HL-60/S4 treated with phorbol 12-myristate 13-acetate at 8.2 ng/mL for 4 days and 3 days (cell line): Measurements from ENCODE around the gene EGFL8.

Experiments used
- in situ Hi-C: fragments of 300-500 bp; cut with MboI; formaldehyde crosslinking; loops from 2 replicates; pipeline ENCODE4 v1.15.0; 2022; ENCODE audit warnings: low sequenced_read_pairs

The EGFL8 gene

DNA sequence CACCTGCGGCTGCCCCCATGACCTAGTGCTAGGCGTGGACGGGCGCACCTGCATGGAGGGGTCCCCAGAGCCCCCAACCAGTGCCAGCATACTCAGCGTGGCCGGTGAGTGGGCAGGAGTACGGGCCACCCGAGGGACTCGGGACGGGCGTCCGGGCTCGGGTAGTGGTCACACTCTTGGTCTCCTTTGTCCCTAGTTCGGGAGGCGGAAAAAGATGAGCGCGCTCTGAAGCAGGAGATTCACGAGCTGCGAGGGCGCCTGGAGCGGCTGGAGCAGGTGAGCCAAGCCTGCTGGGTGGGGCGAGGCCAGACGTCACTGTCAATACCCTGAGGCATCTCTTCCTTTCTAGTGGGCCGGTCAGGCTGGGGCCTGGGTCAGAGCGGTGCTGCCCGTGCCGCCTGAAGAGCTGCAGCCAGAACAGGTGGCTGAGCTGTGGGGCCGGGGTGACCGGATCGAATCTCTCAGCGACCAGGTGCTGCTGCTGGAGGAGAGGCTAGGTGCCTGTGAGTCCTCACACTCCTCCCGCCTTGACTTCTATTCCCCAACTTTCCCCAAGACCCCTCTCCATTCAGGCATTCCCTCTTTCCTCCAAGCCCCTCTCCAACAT, 2.9 kb downstream of the EGFL8 start:
- in situ Hi-C loops: no loop called here

- in situ Hi-C loops: no loop called here
Measured at GRCh38 chr6:32167761-32168262, 3.4 kb downstream of the EGFL8 start.

- in situ Hi-C loops: no loop called here
Measured at GRCh38 chr6:32168350-32168749, 4.0 kb downstream of the EGFL8 start.

DNA sequence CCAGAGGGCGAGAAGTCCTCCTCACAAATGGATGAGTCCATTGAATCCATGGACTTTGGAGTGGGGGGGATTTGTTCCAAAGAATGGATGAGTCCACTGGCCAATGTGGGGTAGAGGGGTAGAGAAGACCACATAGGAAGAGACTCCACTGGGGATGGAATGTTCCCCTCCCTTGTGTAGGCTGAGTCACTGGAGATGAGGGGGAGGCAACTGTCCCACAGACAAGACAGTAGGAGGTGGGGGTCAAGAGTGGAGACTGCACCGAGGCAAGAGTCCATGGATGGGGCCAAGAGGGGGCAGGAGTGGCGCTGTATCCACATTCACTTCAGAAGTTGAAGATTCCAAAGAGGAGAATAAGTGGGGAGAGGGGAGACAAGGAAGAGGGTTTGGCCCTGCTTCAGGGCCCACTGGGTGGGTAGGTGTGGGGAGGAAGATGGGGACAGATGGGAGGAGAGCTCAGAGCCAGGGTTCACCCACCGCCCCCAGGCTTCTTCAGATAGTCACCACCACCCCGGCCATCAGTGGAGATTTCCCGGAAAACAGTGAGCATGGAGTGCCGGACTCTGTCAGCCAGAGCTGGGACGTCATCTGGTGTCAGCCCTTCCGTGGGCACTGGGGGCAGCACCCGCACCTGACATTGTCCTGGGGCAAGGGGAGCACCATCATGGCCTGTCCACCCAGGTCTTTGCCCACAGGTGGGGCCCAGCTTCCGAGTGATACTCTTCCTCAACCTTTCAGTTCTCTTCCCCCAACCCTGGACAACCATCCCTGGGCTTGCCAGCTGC, 4.6 kb downstream of the EGFL8 start:
- in situ Hi-C loops: no loop called here

DNA sequence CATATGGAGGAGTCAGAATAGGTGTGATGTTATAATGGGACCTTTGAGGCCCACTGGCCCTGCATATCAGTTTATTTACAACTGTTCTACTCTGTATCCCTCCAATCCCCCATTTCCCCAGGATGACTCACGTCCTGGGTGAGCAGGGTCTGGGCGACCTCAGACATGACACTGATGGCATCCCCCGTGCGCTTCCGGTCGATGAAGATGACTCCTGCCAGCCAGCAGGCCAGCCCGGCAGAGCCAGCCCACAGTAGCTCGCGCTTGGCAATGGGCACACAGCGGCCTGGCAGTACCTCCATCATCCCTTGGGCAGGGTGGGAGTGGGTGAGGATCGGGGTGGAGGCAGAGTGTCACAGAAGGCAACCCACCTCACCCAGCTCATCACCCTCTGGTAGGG, 5.9 kb downstream of the EGFL8 start:
- in situ Hi-C loops: no loop called here

- in situ Hi-C loops: no loop called here
Measured at GRCh38 chr6:32171234-32171633, 6.8 kb downstream of the EGFL8 start.

GRCh38 chr6:32173051-32173727, 8.8 kb downstream of the EGFL8 start:
- in situ Hi-C loops: no loop called here

GRCh38 chr6:32174416-32174815, 10.0 kb downstream of the EGFL8 start:
- in situ Hi-C loops: no loop called here

DNA sequence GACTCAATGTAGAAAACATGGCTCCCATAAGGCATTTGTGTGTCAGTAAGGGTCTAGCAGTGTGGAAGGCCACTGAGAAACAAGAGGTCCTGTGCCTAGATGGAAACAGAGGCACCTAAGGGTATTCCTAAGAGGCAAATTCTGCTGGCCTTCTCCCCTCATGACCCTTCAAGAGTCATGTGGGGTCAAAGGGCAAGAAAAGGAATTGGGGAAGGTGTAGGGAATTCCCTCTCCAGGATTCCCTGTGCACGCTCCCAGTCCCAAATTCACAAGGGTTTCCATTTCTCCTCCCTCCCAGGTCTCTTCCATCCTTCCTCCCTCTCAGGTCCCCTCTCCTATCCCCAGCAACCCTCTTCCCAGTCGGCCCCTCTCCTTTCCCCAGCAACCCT, 10.9 kb downstream of the EGFL8 start:
- in situ Hi-C loops: no loop called here

GRCh38 chr6:32175711-32176475, 11.5 kb downstream of the EGFL8 start, which contains the start of gene AGPAT1:
AGPAT1 (minus strand) TSS chr6:32176084; CDS start chr6:32171496, 4,588 bp downstream.
- in situ Hi-C loops: no loop called here

- in situ Hi-C loops: no loop called here
Measured at GRCh38 chr6:32176476-32177182, 12.2 kb downstream of the EGFL8 start.

GRCh38 chr6:32177183-32177787, 12.9 kb downstream of the EGFL8 start:
- in situ Hi-C loops: no loop called here

DNA sequence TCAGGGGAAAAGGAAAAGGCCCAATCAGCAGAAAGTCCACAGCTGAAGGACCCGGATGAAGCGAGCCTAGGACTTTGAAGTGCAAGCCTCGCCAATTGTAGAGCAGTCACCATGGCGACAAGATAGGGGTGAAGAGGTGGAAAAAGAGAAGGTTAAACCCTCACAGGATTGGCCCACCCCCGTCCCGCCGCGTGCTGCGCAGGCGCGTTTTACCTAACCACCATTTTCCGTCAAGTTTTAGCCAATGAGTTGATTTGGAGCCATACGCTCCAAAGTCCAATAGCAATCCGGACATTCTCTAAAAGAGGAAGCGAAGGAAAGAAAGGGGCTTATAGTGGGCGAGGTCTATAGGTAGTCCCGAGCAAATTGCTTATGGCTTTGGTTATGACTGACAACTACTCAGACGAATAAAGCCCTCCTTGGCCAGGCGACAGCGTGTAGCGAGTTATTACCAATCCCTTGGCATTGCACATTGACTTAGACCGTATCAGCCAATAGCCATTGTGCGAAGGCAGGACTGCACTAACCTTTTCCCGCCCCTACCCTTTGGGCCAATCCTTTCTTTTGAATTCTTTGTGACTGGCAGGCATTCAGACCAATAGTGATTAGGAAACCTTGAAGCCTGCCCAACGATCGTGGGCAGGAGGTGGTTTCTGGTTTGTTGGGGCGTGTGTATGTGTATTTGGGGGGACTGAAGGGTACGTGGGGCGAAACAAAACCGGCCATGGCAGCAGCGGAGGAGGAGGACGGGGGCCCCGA, 13.6 kb downstream of the EGFL8 start, which contains the start of gene RNF5:
RNF5 (plus strand) TSS at position 618 of the 759 bp plus-strand sequence; CDS start at position 725, 107 bp downstream.
- in situ Hi-C loops: no loop called here

DNA sequence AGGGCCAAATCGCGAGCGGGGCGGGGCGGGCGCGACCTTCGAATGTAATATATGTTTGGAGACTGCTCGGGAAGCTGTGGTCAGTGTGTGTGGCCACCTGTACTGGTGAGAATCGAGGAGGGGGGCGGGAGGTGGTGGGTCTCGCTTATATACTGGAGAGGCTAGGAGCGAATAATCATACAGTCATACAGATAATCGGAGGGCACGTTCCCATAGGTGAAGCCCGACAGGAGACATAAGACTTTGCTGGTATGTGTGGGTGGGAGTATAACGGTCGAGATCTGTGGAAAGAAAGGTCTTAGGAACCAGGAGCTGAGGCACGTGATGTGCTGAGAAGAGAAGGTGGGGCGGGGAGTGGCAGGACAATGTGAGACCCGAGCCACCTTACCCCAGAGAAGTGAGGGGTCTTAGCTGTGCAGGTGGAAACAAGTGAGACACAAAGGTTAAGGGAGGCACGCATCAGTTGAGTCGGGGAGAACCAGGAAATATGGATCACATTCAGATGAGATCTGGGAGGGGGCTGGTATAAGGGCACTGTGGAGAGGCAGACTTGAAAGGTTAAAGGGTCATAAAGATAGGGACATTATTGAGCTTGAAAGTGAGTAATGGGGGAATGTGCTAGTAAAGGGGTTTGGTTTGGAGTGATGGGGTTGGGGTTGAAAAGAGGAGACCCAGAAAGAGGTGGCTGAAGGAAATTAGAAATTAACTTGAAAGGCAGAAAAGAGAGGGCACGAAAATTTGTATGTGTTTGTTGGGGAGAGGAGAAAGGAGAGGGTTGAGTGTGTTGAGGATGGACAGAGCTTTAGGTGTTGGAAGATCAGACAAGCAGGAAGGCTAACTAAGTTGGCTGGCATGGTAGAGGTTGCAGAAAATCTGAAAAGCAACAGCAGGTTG, 14.4 kb downstream of the EGFL8 start:
- in situ Hi-C loops: no loop called here

DNA sequence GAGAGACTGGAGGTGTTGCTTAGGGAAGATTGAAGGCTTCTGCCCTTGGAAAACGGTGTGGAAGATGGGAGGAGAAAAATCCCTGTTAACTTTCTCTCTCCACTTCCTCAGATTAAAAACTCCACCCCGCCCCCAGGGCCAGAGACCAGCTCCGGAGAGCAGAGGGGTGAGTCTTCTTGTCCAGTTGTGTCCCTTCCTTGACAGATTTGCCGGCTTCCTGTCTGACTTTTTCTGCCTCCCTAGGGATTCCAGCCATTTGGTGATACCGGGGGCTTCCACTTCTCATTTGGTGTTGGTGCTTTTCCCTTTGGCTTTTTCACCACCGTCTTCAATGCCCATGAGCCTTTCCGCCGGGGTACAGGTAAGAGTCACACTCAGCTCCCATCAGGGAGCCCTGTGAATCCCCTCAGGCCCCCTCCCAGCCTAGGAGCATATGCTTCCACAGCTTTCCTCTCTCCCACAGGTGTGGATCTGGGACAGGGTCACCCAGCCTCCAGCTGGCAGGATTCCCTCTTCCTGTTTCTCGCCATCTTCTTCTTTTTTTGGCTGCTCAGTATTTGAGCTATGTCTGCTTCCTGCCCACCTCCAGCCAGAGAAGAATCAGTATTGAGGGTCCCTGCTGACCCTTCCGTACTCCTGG, 15.5 kb downstream of the EGFL8 start:
- in situ Hi-C loops: no loop called here

- in situ Hi-C loops: no loop called here
Measured at GRCh38 chr6:32181148-32181702, 16.8 kb downstream of the EGFL8 start.

DNA sequence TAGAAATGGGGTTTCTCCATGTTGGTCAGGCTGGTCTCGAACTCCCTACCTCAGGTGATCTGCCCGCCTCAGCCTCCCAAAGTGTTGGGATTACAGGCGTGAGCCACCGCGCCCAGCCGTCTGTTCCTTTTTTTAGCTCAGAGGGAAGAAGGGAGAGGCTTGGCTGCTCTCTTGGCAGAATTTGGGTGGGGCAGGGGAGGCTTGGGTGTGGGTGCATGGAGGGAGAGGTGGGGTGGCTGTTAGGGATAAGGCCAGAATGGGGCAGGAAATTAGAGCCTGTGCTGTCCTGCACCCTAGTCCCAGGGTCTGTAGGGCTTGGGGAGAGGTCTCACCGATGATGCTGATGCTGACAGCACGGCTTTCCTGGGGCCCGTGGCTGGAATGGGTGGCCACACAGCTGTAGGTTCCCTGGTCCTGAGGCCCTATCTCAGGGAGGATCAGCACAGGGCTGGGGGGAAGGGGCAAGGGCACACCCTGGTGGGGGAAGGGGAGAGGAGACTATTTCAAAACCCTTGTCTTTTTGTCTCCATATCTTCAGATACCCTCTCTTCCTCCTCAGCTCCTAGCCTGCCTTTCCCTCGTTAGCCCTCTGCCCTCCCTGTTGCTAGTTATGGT, 17.6 kb downstream of the EGFL8 start:
- in situ Hi-C loops: no loop called here
